Pulmonary artery endothelial cell (primary cell): ENCODE data around the gene POLR2H. TPM values are rescaled to one million over a fixed set of nuclear protein-coding genes. Genes with fewer than 3 reads are reported as not detected.

ENCODE experiments used
- DNase-seq: peaks from one replicate; pipeline ENCODE4 v3.0.0-alpha.2; 2011; ENCODE audit warnings: low read depth, low spot score
- total RNA-seq: library from RNA; depleted of rRNA; stranded (reverse); fragments of >200 nt; gene quantifications from 2 replicates; pipeline ENCODE4 v1.2.3, GENCODE V29; 2014

Gene POLR2H
- total RNA-seq, 1 donor from 2014 or later: 106 TPM

DNA sequence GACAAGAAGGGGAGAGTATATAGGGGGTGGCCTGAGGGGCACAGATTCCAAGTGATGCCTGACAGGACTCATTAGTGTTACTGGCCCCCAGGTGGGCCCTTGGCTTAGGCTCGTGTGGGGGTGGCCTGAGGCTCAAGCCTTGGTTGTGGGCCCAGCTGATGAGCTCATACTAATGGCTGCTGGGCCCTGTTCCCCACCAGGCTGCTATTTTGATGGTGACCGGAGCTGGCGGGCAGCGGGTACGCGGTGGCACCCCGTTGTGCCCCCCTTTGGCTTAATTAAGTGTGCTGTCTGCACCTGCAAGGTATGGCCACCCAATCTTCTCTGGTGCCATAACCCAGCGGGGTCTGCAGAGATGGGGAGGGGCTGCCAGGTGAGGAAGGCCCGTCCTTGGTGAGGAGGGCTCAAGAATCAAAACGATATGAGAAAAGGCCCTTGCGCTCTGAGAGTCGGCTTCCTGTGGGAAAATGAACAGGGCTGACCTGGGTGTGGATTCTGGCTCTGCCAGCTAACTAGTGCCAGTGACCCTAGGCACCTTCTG is 25.7 kb downstream of the POLR2H start:
- no peak for DNase-seq

DNA sequence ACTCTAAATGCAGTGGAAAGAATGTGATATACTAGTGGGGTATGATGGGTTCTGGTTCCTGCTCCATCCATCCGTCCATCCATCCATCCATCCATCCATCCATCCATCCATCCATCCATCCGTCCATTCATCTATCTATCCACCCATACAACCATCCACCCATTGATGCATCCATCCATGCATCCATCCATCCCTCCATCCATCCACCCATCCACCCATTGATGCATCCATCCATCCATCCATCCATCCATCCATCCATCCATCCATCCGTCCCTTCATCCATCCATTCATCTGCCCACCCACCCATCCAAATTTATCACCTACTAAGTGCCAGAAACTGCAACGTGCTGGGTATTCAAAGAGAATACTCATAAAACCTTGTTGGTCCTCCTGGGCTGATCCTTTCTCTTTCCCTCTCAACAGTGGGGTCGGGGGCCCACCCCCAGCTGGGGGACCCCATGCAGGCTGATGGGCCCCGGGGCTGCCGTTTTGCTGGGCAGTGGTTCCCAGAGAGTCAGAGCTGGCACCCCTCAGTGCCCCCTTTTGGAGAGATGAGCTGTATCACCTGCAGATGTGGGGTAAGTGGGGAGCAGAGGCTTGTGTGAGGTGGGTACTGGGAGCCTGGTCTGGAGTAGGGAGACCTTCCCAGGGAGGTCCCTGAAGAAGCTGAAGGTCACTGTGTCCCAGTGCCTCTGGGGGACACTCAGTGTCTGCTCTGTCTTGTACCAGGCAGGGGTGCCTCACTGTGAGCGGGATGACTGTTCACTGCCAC is 26.8 kb downstream of the POLR2H start:
- no peak for DNase-seq

DNA sequence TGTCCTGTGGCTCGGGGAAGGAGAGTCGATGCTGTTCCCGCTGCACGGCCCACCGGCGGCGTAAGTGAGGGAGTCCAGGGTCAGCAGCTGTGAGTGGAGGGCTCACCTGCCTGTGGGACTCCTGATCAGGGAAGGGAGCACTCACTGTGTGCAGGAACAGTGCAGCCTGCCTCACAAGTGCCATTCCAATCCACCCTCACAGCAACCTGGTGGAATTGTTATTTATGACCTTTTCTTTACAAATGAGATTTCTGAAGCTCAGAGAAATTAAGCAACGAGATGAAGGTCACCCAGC is 27.4 kb downstream of the POLR2H start:
- DNase-seq: no peak

DNA sequence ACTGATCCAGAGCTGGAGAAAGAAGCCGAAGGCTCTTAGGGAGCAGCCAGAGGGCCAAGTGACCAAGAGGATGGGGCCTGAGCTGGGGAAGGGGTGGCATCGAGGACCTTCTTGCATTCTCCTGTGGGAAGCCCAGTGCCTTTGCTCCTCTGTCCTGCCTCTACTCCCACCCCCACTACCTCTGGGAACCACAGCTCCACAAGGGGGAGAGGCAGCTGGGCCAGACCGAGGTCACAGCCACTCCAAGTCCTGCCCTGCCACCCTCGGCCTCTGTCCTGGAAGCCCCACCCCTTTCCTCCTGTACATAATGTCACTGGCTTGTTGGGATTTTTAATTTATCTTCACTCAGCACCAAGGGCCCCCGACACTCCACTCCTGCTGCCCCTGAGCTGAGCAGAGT is 27.9 kb downstream of the POLR2H start:
- DNase-seq: no peak

DNA sequence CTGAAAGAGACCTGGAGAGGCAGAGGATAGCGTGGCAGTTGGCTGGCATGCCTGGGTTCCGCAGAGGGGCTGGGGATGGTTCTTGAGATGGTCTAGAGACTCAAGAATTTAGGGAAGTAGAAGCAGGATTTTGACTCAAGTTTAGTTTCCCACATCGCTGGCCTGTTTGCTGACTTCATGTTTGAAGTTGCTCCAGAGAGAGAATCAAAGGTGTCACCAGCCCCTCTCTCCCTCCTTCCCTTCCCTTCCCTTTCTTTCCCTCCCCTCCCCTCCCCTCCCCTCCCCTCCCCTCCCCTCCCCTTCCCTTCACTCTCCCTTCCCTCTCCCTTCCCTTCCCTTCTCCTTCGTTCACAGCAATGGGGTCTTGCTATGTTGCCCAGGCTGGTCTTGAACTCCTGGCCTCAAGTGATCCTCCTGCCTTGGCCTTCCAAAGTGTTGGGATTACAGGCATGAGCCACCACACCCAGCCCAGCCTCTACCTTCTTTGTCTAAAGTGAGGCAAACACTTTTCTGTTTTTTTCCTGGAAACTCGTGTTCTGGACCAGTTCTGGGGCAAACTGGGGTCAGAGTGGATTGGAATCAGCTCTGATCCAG is 28.5 kb downstream of the POLR2H start:
- DNase-seq: no peak

DNA sequence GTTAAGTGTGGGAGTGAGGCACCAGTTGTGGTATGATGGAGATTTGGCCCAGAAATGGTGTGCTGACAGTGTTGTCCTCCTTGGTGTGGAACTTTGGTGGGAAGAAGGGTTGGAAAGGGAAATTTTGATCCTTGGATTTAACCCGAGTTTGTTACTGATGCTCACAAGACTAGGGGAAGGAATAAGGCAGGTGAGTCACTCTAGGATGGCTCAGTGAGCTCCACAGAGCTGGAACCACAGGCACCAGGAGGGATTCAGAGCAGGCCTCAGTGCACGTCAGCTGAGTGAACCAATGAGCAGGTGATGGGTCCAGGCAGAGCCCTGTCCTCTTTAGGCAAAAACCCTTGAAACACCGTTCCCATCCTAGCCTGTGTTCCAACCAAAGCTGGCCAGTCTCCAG is 29.8 kb downstream of the POLR2H start:
- DNase-seq: no peak

DNA sequence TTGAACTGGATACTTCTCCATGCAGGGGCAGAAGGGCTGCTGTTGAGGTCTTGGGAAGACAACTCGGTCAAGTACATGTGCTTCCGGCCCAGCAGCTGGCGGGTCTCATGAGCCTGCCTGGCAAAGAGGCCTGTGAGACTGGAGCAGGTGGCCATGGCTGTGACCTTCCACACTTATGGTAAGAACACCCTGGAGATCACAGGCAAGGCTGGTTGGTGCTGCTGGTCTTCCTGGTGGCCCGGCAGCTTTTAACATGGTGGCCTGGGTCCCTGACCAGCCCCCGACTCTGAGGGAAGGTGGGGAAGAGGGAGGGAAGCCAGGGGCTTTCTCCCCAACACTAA is 33.8 kb downstream of the POLR2H start:
- DNase-seq: no peak

DNA sequence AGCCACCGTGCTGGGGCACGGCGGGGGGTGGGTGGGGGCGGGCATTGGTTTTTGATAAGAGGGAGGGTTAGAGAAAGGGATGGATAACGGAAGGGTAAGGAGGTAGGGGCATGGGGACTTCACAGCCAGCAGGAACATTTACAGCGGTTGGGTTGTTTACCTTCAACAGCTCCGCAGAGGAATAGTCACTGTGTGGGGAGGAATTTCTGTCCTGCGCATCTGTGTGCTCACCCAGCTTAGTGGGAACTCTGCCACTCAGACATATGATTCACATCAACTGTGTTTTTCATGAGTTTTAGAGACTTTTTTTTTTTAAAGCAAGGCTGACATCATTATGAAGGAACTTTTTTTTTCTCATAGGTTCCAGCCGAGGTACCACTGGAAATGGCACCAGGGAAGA is 37.9 kb downstream of the POLR2H start:
- no peak for DNase-seq

DNA sequence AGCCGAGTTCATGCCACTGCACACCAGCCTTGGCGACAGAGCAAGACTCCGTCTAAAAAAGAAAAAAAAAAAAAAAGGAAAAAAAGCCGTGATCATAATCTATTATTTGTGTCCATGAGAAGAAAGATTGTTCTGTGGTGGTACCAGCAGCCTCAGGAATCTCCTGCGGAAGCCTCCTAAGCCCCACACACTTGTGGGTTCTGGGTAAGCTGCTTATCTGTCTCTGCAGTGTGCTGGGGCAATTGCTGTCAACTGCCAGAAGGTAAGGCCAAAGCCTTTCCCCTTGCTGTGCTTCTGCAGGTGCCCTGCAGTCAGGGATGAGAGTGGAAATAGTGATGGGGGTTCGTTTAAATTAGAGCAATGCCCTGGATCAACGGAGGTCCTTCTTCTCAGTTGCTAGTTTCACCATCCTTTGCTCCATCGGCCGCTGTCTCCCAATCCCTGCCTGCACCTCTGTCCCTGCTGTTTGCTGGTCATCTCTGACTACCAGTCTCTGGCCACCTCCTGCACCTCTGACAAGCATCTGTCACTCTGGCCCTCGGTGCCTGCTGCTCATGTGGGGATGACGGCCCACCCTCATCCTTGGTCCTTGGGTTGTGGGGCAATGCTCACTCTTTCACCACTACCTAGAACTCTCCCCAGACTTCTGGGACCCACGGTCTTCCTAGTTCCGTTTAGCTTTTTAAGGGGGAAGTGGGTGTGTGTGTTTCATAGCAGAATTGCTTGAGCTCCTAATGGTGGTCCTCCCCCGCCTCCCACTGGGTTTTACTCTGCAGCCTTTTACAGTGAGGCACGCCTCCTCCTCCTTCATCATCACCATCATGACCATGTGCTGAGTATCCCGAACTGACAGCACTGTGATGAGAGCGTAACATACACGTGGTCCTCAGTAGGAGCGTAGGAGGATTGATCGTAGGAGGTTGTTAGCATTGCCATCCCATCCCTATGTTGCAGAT is 43.8 kb downstream of the POLR2H start:
- DNase-seq: no peak

DNA sequence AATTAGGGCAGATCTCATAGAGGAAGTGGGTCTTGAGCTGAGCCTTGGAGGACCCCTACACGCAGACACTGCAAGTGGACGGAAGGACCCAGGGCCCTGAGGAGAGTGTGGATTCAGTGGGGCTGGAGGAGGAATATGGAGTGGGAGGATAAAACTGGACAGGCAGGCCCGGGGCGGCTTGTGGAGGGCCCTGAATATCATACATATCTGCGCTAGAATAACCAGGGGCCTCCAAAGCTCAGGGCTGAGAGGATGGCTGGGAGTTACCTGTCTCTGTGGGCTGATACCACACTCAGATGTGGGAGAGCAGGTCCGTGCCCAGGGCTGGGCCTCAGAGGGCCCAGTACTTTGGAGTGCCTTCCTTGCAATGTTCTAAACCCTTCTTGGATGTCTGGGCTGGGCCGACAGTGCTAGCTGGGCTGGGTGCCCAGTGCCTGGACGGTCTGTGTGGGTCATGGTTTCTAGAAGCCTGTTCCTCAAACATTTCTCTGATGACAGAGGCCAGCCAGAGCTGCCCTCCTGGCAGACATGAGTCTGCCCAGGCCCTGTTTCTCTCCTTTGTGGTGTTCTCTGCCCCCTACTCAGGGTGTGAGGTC is 47.9 kb downstream of the POLR2H start:
- DNase-seq: no peak

DNA sequence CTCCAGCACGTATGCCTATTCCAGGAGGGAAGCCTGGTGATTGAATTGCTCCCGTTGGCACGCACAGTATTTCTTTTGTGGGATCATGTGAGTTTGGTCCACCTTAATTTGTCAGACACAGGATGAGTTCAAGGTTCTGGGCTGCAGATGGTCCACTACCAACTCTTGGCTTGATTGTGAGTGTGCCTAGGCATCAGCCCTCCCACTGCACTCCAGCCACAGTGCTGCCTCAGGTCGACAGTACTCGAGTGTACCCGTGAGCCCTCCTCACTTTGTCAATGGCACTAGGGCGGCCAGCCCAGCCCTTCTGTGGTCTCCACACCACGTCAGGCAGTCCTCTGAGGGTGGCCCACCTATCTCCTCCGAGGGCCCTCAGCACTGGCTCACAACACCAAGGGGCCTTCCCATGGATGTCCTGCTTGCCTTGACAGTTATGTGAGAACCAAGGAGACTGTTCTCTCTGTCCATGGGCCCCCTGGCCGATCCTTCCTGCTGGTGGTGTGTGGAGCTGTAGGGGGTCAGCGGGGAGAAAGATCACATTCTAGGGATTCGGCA is 48.5 kb downstream of the POLR2H start:
- no peak for DNase-seq

DNA sequence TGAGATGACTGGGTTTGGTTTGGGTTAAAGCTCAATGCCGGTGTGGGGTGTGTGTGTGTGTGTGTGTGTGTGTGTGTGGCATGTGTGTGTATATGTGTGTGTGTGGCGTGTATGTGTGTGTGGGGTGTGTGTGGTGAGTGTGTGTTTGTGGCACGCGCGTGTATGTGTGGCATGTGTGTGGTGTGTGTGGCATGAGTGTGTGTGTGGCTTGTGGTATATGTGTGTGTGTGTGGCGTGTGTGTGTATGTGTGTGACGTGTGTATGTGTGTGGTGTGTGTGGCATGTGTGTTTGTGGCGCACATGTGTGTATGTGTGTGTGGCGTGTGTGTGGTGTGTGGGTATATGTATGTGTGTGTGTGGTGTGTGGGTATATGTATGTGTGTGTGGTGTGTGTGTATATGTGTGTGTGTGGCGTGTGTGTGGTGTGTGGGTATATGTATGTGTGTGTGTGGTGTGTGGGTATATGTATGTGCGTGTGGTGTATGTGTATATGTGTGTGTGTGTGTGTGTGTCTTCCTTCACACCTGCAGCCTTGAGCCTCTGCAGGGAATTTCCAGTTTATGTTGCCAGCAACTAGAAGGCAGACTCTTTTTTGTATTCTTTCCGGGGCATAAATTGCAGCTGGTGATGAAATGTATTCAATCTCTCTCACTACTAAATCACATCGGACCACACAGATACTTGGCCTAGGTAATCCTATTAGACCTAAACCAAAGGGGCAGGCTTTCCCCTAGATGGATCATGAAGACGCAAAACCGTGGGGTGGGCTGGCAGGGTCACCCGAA is 53.1 kb downstream of the POLR2H start:
- no peak for DNase-seq

DNA sequence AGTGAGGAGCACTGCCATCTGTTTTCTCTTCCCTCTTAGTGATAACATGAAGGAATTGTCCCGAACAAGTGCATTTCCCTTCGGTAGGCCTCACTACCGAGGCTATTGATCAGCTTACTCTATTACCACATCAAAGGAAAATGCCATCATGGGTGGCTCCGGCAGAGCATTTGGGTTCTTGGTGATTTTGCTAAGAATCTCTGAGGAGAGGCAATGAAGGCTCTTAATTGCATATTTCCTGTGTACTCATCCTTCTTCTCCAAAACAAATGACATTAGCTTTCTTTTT is 53.6 kb downstream of the POLR2H start:
- no peak for DNase-seq

DNA sequence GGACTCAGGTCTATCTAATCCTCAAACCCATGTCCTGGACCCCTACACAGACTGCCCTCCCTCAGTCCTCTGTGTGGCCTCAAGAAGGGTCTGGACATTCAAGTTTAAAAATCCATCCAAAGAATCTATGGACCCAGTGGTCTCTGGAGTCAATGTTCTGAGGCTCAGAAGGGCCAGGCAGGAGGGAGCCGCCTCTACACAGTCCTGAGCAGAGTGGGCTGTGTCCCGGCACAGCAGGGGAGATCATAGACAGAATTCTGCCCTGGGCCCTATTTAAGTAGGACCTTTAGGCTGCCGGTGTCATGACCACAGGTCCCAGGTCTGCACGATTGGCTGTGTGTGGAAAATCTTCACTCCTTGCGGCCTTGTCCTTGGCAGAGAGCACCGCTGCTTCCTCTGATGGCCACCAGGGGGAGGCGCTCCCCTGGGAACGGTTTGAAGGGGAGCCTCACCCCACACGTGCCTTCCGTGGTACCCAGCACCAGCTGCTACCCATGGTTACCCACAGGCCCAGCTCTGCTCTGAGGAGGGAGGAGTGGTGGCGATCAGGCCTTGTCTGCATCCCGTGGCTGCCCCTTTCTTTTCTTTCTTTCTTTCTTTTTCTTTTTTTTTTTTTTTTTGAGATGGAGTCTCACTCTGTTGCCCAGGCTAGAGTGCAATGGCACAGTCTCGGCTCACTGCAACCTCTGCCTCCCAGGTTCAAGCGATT is 56.3 kb downstream of the POLR2H start:
- no peak for DNase-seq

Other genes with a start within 250 kb of the POLR2H start
- gene EIF2B5, start 226.4 kb upstream of the POLR2H start, total RNA-seq: 41.0 and 53.0 TPM in 2 replicates
- 21.2 and 30.0 TPM in 2 replicates for gene DVL3, start 206.3 kb upstream of the POLR2H start, total RNA-seq
- 413 and 506 TPM in 2 replicates for gene AP2M1, start 186.9 kb upstream of the POLR2H start, total RNA-seq
- 52.1 and 69.1 TPM in 2 replicates for gene ABCF3, start 175.5 kb upstream of the POLR2H start, total RNA-seq
- gene VWA5B2, start 132.1 kb upstream of the POLR2H start, total RNA-seq: not detected in 2 replicates
- gene ALG3, start 112.7 kb upstream of the POLR2H start, total RNA-seq: 23.6 and 25.7 TPM in 2 replicates
- 4.3 and 4.7 TPM in 2 replicates for gene EEF1AKMT4, start 112.0 kb upstream of the POLR2H start, total RNA-seq
- 0.07 TPM in 1 of 2 replicates, not detected in the other for gene CAMK2N2, start 100.2 kb upstream of the POLR2H start, total RNA-seq
- not detected in 2 replicates for gene ECE2, start 85.7 kb upstream of the POLR2H start, total RNA-seq
- 780 and 805 TPM in 2 replicates for gene PSMD2, start 62.5 kb upstream of the POLR2H start, total RNA-seq
- gene EIF4G1, start 47.1 kb upstream of the POLR2H start, total RNA-seq: 340 and 432 TPM in 2 replicates
- gene FAM131A, start 24.1 kb upstream of the POLR2H start, total RNA-seq: 40.4 and 44.6 TPM in 2 replicates
- 2.2 and 2.6 TPM in 2 replicates for gene CLCN2, start 105 bp upstream of the POLR2H start, total RNA-seq
- 0.07 TPM in 1 of 2 replicates, not detected in the other for gene THPO, start 16.5 kb downstream of the POLR2H start, total RNA-seq
- gene CHRD, start 18.3 kb downstream of the POLR2H start, total RNA-seq: 0.11 and 0.20 TPM in 2 replicates
- not detected in 2 replicates for gene EPHB3, start 200.1 kb downstream of the POLR2H start, total RNA-seq